Panc1 (cell line): ENCODE measurements around the gene LY9. TPM values are rescaled to one million over a fixed set of nuclear protein-coding genes. Genes with fewer than 3 reads are reported as not detected.

Source experiments
- ATAC-seq: fragments of 200-7000 bp; cut with Tn5 transposase; 2 replicates; pipeline ENCODE4 v1.9.1; 2020; ENCODE audit warnings: mild to moderate bottlenecking, moderate library complexity
- BruUV-seq: library from RNA; stranded (reverse); fragments of 400-500 nt; replicated peaks from 2 replicates; lab custom pipeline; 2021; lab: Mats Ljungman, UMichigan
- CTCF ChIA-PET: fragments of 300-600 bp; sonication (Branson Sonifier 250); formaldehyde crosslinking; loops from one replicate; lab custom pipeline; 2022; ENCODE audit warnings: antibody characterized with exemption; lab: Charles Lee
- POLR2A ChIA-PET: fragments of 300-600 bp; sonication (Branson Sonifier 250); formaldehyde crosslinking; loops from one replicate; lab custom pipeline; 2022; ENCODE audit warnings: antibody characterized with exemption; lab: Charles Lee
- DNase-seq: peaks from one replicate; pipeline ENCODE4 v3.0.0-alpha.2; 2010; ENCODE audit warnings: low read depth, low spot score
- H3K27ac ChIP-seq: 2 replicates; pipeline ENCODE4 v1.5.1; 2011; ENCODE audit warnings: mild to moderate bottlenecking, low read length, inconsistent platforms
- H3K27me3 ChIP-seq: fragments of 200-500 bp; sonication (Bioruptor generic); 2 replicates; pipeline ENCODE4 v1.6.0; 2014; ENCODE audit warnings: low read length, inconsistent platforms; ENCODE audit not compliant: control insufficient read depth, insufficient read depth
- H3K36me3 ChIP-seq: fragments of 200-500 bp; sonication (Bioruptor generic); 2 replicates; pipeline ENCODE4 v1.5.1; 2014; ENCODE audit warnings: inconsistent platforms, mild to moderate bottlenecking, low read length, moderate library complexity; ENCODE audit not compliant: control insufficient read depth, insufficient read depth
- H3K4me1 ChIP-seq: 2 replicates; pipeline ENCODE4 v1.5.1; 2011; ENCODE audit warnings: inconsistent platforms, mild to moderate bottlenecking, low read length, moderate library complexity; ENCODE audit not compliant: control insufficient read depth, insufficient read depth
- H3K4me3 ChIP-seq, 2 experiments: 2 replicates each; pipeline ENCODE4 v1.5.1; 2011 to 2012; ENCODE audit warnings: low read depth in 2 of 2, low read length in 2 of 2, mild to moderate bottlenecking in 2 of 2, inconsistent platforms in 1 of 2, moderate library complexity in 1 of 2
- H3K9me3 ChIP-seq: fragments of 200-500 bp; sonication (Bioruptor generic); 2 replicates; pipeline ENCODE4 v1.5.1; 2014; ENCODE audit warnings: low read depth, mild to moderate bottlenecking, inconsistent platforms, low read length, moderate library complexity; ENCODE audit not compliant: control insufficient read depth, insufficient read depth
- CTCF ChIP-seq: fragments of 450-650 bp; IDR thresholded peaks from 2 replicates; pipeline ENCODE4 v1.5.1; 2017; ENCODE audit warnings: mild to moderate bottlenecking
- POLR2AphosphoS5 ChIP-seq: IDR thresholded peaks from 2 replicates; pipeline ENCODE4 v1.6.1; 2012; ENCODE audit warnings: mild to moderate bottlenecking, low read depth, low read length, moderate library complexity
- REST ChIP-seq, 2 experiments: IDR thresholded peaks; 2 replicates each; pipeline ENCODE4 v1.6.1; 2011 to 2012; ENCODE audit warnings: low read depth in 2 of 2, control low read depth in 1 of 2, low read length in 1 of 2, mild to moderate bottlenecking in 1 of 2, moderate library complexity in 1 of 2; ENCODE audit not compliant: insufficient read depth in 1 of 2
- SIN3A ChIP-seq: IDR thresholded peaks from 2 replicates; pipeline ENCODE4 v1.6.1; 2012; ENCODE audit warnings: low read depth, mild to moderate bottlenecking, low read length, moderate library complexity, borderline replicate concordance; ENCODE audit not compliant: insufficient read depth
- TCF7L2 ChIP-seq: IDR thresholded peaks from 2 replicates; pipeline ENCODE4 v1.6.1; 2011; ENCODE audit warnings: mild to moderate bottlenecking, low read depth, low read length, inconsistent platforms
- in situ Hi-C: cut with HindIII; loops from 2 replicates; pipeline ENCODE4 v1.10.0; 2016; ENCODE audit warnings: low sequenced_read_pairs, low pct_unique_long_range_greater_than_20kb
- intact Hi-C: fragments of 100-400 bp; cut with micrococcal nuclease; formaldehyde crosslinking; loops from one replicate; pipeline ENCODE4 v1.10.0; 2022; ENCODE audit not compliant: unreplicated experiment
- total RNA-seq: library from RNA; stranded (reverse); gene quantifications from one replicate; pipeline ENCODE4 v1.2.1, GENCODE V29; 2021; ENCODE audit not compliant: unreplicated experiment

LY9 gene
- total RNA-seq, 1 experiment from 2014 or later = 0.10 TPM

GRCh38 chr1:160864173-160864572 lies 68.2 kb downstream of the LY9 start:
- no peaks in the 10 kb centered on the region for H3K9me3 ChIP-seq
- H3K4me1 ChIP-seq = no peaks in the 10 kb centered on the region
- CTCF ChIA-PET = no interaction called here
- intact Hi-C loops (no loop called here), in situ Hi-C loops (no loop called here)
- H3K27ac ChIP-seq = no peak overlapping the region
- DNase-seq (no peak), ATAC-seq (no peak)
- no peak overlapping the region for H3K4me3 ChIP-seq
- no peaks in the 10 kb centered on the region for H3K36me3 ChIP-seq
- POLR2A ChIA-PET = no interaction called here
- BruUV-seq = no TSS peak
- H3K27me3 ChIP-seq = 0 out of 2 replicates have a peak, but pooled peaks cover 2% of the 10 kb centered on the region
- TF ChIP-seq REST (IDR thresholded peaks at IDR 0.05; ENCODE audit: insufficient read depth in 1 of 2, low read depth in 2 of 2, low read length in 1 of 2) = no peak
- TF ChIP-seq SIN3A = no peak
- TF ChIP-seq TCF7L2 = no peak
- no peak for TF ChIP-seq POLR2AphosphoS5
- no peak for TF ChIP-seq CTCF

- no peaks in the 10 kb centered on the region for H3K9me3 ChIP-seq
- DNase-seq (no peak), ATAC-seq (no peak)
- TF ChIP-seq TCF7L2 (no peak), REST (IDR thresholded peaks at IDR 0.05; ENCODE audit: insufficient read depth in 1 of 2, low read depth in 2 of 2, low read length in 1 of 2) (no peak)
- no peaks in the 10 kb centered on the region for H3K36me3 ChIP-seq
- intact Hi-C loops (no loop called here), in situ Hi-C loops (no loop called here)
- H3K27me3 ChIP-seq = 0 out of 2 replicates have a peak, but pooled peaks cover 2% of the 10 kb centered on the region
- no TSS peak for BruUV-seq
- H3K27ac ChIP-seq = no peak overlapping the region
- POLR2A ChIA-PET = no interaction called here
- CTCF ChIA-PET = interaction anchor here (0.6 kb wide), 1 partner anchor 37 kb away, joined by 3 read pairs; no protein-coding TSS in a partner anchor
- no peak overlapping the region for H3K4me3 ChIP-seq
- no peaks in the 10 kb centered on the region for H3K4me1 ChIP-seq
Observed at GRCh38 chr1:160865337-160865736, 69.4 kb downstream of the LY9 start.
